HT-29 (cell line): ENCODE measurements around the gene NCKAP5L. TPM values are rescaled to one million over a fixed set of nuclear protein-coding genes. Genes with fewer than 3 reads are reported as not detected.
"Not testable (repeated sequence)": the region's sequence is repeated elsewhere in the genome, so short reads cannot be mapped to it uniquely, and the experiment has no call there.

ENCODE experiments used
- DNase-seq: peaks from one replicate; pipeline ENCODE4 v3.0.0-alpha.2; 2015; ENCODE audit warnings: low spot score
- total RNA-seq: library from RNA; depleted of rRNA; stranded (reverse); fragments of >200 nt; shearing (Covaris generic); gene quantifications from 2 replicates; pipeline ENCODE4 v1.2.3, GENCODE V29; 2014

Gene NCKAP5L
- total RNA-seq, 1 experiment from 2014 or later, result 16.4 TPM

DNA sequence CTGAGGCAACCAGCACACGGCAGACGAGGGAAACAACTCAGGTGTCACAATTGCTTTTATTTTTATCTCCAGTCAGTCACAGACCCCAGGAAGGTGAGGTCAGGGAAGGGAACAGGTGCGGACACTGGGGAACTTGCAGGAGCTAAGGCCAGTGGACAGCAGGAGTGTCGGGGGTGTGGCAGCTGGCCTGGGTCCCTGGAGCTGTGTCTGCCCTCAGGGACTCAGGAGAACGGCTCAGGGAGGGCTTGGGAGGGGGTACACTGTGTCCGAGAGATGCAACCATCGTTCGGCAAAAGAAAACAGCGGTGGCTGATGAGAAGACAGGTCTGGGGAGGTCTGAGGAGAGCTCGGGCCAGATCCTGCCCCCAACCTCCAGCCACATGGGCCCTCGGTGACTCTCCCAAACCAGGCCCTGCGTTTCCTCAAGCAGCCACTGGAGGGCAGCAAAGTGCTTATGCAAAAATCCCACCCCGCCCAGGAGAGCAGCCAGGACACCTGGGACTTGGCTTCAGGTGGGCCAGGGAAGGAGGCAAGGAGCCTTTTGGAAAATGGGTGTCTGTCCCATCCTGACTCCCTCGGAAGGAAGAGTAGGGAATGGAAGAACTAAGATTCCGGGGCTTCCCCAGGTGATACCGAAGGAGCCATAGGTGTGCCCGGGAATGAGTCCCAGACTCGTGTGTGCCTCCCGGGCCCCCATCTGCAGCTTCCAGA, 38.8 kb upstream of the NCKAP5L start:
- DNase-seq, result peak; percentile 91

DNA sequence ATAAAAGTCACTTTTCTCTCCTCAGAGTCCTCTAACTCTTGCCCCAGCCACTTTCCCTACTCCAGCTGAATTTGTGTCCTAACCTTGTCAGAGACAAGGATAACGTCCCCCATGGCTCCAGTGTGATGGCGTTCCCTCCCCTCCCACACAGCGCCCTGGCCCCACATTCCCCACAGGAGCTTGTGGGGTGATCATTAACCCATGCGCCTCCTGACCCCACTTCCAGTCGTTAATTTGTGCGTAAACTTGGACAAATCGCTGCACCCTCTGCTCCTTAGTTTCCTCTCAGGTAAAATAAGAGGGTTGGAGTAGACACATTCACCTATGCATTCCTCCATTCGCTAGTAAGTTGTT, 37.5 kb upstream of the NCKAP5L start:
- no peak for DNase-seq

- DNase-seq, result no peak
Measured at GRCh38 chr12:49865109-49865781, 37.0 kb upstream of the NCKAP5L start.

DNA sequence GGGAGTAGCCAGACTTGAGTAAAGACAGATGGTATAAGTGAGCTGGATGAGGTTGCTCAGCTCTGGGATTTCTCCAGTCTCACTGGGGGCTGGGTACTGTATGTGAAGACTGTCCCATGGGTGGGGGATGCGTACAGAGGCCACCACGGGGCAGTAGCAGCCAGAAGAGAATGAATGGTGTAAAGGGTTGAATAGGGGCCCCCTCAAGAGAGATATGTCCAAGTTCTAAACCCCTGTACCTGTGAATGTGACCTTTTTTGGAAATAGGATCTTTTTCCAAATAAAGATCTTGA, 36.5 kb upstream of the NCKAP5L start:
- no peak for DNase-seq

DNA sequence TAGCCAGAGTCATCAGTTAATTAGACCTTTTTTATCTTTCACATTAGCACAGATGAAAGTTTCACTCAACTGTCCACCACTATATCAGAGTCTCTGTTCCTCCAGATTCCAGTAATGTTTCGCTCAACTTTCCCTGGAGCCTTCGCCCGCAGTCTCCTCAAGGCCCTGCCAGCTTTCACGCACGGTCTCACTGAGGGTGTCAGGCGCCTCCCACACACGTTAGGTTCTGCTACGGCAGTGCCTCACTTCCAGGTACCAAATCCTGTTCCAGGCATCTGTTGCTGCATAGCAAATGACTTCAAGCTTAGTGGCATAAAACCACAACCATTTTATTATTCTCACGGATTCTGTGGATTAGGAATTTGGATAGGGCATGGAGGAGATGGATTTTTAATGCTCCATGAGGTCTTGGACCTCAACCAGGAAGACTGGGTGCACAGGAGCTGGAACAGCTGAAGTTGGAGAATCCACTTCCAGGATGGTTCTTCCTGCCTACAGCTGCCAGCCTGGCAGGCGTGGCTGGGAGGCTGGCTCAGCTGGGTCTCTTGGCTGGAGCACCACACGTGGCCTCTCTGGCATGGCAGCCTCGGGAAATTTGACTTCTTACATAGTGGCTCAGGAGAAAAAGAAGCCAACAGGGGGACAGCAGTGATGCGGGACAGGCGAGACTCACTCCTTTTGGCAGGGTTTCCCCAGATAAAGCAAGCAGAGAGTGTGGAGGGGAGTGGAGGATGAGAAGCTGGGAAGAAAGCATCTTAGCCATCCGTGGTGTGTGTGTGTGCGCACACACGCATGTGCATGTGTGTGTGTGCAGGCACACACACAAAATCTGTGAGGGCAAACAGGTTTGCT, 36.0 kb upstream of the NCKAP5L start:
- no peak for DNase-seq

DNA sequence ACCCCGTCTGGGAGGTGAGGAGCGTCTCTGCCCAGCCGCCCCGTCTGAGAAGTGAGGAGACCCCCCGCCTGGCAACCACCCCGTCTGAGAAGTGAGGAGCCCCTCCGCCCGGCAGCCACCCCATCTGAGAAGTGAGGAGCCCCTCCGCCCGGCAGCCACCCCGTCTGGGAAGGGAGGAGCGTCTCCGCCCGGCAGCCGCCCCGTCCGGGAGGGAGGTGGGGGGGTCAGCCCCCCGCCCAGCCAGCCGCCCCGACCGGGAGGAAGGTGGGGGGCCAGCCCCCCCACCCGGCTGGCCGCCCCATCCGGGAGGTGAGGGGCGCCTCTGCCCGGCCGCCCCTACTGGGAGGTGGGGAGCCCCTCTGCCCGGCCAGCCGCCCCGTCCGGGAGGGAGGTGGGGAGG, 32.7 kb upstream of the NCKAP5L start:
- not testable (repeated sequence) for DNase-seq

- DNase-seq, result not testable (repeated sequence)
Measured at GRCh38 chr12:49855890-49856289, 27.7 kb upstream of the NCKAP5L start.

DNA sequence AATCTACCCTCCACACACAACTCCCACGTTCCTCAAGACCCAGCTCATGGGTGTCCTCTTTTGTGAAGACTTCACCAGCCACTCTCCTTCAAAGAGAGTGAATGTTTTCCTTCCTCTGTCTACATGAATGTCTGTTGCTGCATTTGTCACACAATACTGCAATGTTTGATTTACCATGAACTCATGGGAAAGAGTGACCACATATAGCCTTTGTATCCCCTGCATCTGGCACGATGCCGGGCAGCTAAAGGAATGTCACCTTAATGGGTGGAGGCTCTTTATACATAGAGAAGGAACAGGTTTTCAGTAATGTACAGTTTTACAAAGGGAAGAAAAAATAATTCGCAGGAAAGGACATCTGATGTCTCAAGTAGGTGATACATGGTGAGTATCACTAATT, 26.8 kb upstream of the NCKAP5L start:
- DNase-seq, result peak; percentile 86

DNA sequence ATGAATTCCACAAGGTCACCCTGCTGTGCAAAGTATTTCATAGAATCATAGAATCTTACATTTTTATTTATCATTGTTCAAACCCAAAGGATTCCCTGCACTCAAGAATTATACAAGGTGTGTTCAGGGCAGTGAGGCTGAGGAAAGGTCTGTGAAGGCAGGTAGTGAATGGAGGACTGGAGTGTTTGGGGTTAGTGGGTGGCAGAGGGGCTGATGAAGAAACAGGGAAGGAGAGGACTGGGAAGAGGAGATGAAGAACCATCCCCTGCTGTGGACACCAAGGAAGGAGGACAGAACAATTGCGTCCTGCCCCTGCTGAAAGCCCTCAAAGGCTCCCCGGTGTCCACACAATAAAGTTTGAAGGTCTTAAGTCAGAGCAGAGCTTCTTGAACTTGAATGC, 25.5 kb upstream of the NCKAP5L start:
- no peak for DNase-seq

DNA sequence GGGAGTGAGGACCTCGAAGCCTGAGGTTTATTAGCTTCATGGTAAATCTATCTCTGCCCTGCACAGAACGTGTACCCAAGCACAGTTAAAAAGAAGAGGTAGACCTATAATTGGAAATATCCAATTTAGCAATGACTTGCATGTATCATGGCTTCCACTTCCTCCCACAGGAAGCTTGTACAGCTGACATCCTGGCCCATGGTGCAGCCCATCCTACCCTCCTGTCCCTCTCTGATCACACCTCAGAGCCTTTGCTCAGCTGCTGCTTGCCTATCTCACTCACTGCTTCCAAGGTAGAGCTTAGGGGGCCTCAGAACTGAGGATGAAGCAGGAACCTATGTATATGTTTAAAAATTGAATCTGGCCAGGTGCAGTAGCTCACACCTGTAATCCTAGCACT, 18.9 kb upstream of the NCKAP5L start:
- no peak for DNase-seq

DNA sequence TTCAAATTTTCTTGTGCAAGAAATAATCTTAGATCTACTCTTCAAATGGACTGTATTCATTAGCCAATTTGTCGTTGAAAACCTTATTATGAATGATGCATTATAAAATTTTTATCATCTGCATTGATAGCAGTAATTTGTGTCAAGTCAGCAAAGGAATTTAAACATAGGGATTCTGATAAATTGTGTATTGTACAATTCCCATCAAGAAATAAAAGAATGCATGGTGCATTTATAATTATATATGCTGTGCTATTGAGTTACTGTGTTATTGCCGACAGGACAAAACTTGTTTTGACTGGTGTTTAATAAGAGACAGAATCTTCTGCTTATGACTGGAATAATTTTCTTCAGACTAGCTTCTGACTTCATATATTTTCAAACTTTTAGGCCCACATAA, 17.8 kb upstream of the NCKAP5L start:
- no peak for DNase-seq

DNA sequence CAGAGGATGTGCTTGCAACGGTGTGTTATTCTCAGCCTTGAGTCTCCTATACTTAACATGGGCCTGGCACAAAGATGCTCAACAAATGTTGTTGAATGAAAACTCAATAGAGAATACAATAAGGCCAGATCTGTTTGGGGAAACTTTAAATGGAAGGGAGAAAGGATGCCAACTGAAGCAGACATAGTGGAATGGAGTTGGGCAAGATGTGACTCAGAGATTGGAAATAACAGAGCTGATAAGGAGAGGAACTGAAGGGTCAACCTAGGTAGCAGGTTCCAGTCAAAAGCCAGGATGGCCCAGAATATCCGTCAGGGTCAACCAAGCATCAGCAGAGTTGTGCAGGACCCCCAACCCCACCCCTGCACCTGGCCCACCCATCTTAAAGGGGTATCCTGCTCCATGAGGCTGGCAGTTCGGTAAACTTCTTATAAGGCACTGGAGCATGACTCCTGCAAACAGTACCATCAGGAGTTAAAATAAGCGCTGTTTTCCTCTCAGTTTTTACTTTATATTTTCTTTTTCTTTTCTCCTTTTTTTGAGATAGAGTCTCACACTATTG, 15.7 kb upstream of the NCKAP5L start:
- DNase-seq, result no peak

- DNase-seq, result no peak
Measured at GRCh38 chr12:49843411-49843810, 15.2 kb upstream of the NCKAP5L start.

DNA sequence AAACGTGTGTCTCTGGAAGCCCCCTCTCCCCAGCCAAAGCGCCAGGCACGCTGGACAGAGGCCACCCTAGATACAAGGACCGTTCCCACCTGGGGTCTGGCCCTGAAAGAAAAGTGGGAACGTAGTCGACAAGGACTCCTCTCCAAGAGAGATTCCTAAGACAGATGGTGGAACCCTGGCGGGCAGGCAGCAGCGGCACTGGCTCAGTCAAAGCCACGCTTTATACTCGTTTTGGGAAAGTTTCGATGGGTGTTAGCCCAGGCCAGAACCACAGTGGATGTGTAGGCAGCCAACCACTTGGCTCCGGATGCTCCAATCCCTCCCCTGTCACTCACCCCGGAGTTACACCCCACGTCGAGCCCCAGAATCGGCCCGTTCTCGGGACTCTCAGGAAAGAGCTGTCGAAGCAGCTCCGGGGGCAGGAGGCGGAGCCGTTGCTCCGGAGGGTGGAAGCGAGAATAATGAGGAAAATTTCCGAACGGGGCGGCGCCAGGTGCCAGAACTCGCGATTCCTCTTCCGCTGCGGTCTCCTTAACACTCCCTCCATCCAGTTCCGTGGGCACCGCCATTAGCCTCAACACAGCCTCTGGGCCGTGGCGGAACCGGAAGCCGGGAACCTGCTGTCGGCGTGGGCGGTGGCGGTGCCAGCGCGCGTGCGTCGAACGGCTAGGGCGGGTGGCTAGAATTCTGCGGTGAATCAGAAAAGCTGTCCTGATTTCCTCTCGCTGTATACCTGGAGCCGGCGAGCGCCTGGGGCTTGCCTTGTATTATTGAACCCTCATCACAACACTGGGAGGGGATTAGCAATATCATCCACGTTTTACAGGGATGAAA, 14.5 kb upstream of the NCKAP5L start, which contains the start of gene BCDIN3D:
TSS of gene BCDIN3D (minus strand) at position 588 of the 834 bp plus-strand sequence. CDS start at position 569, 19 bp downstream.
- peak; percentile 96 for DNase-seq

- DNase-seq, result peak; percentile 60
Measured at GRCh38 chr12:49838973-49839633, 10.9 kb upstream of the NCKAP5L start.

DNA sequence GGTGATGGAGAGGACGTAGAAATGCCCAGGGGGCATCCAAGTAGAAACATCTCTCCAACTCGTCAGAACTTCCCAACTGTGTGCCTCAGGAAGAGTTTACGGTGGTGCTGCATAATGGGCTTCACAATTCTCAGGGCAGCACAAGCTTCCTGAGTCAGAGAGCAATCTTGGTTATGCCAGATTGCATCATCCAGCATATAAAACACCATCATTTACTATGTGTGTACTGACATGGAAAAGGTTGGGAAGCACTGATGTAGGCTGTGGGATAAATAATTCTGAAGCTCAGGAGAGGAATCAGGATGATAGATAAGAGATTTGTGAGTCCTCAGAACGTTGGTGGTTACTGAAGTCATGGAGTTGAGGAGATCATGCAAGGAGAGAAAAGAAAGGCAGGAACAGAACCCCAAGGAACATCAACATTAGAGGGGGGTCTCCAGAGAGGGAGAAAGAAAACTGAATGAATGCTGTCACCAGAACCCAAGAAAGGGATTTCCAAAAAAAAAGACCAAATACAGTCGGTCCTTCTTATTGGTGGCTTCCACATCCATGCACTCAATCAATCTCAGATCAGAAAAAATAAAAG, 4.7 kb upstream of the NCKAP5L start:
- DNase-seq, result no peak

DNA sequence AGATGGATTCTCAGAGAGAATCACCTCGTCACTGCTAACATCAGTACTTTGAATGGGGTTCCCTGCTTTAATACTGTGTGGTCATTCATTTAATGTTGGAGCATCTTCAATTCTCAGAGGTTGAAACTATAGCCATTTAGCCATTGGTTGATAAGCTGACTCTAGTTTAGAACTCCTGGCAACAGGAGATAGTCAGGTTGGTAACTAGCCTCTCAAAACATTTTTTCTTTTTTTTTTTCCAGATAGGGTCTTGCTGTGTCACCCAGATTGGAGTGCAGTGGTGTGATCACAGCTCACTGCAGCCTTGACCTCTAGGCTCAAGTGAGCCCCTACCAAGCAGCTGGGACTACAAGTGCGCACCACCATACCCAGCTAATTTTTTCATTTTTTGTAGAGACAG, 3.5 kb upstream of the NCKAP5L start:
- no peak for DNase-seq

GRCh38 chr12:49827401-49828099, 663 bp downstream of the NCKAP5L start:
- DNase-seq, result peak; percentile 54

DNA sequence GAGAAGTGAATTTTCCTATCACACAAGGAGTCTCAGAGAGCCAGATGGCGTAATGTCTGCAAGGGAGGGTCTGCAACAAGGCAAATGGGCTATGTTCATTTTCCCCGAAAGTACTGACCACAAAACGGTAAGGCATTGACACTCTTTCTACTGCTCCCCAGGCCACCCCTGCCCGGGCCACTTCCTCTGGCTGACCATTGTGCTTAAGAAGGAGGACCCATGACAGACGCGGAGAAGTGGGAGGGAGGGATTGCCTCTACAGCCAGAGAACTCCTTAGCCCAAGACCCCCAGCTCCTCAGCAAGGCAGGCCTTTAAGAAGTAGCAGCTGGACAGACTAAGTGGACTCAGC, 1.2 kb downstream of the NCKAP5L start:
- DNase-seq, result no peak

DNA sequence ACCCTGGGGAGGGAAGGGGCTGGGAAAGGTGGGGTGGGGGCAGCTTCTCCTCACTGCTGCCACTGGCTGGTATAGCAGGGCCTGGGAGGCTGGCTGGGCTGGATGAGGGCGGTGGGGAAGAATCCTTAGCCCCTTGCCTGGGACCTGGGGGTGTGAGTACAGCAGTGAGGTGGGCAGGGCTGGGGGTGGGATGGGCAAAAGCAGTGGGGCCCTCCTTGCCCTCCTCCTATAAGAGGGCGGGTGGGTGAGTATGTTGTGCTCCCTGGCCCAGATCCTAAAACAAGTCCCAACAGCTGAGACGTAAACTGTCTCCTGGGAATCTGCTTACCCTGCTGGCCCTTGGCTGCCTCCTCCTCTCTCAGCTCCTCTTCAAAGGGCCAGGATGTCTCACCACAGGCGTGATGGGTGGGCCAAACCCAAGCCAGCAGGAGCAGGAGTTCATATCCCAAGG, 2.2 kb downstream of the NCKAP5L start:
- no peak for DNase-seq
